Loucy (cell line): Measurements from ENCODE around the gene MYRIP.

Experiments used
- H2AFZ ChIP-seq: fragments of 200-600 bp; sonication (generic); 2 replicates; pipeline ENCODE4 v1.6.0; 2016; ENCODE audit warnings: antibody characterized with exemption, mild to moderate bottlenecking, low read length, moderate library complexity
- H3F3A ChIP-seq: fragments of 200-600 bp; 2 replicates; pipeline ENCODE4 v1.6.0; 2016; ENCODE audit warnings: antibody characterized with exemption, low read depth, mild to moderate bottlenecking
- H3K27me3 ChIP-seq: fragments of 200-600 bp; sonication (generic); 2 replicates; pipeline ENCODE4 v1.6.1; 2014; ENCODE audit warnings: low read length, mild to moderate bottlenecking; ENCODE audit not compliant: insufficient read depth, poor library complexity, severe bottlenecking
- H3K36me3 ChIP-seq: fragments of 200-600 bp; sonication (generic); 2 replicates; pipeline ENCODE4 v1.6.1; 2016; ENCODE audit warnings: low read length; ENCODE audit not compliant: insufficient read depth
- H3K4me1 ChIP-seq: fragments of 200-600 bp; sonication (generic); 2 replicates; pipeline ENCODE4 v1.5.1; 2014; ENCODE audit warnings: low read length, mild to moderate bottlenecking; ENCODE audit not compliant: insufficient read depth, poor library complexity, severe bottlenecking
- H3K4me2 ChIP-seq: fragments of 200-600 bp; sonication (generic); 2 replicates; pipeline ENCODE4 v1.6.0; 2014; ENCODE audit warnings: antibody characterized with exemption, low read length, low read depth, mild to moderate bottlenecking; ENCODE audit not compliant: poor library complexity, severe bottlenecking
- H3K4me3 ChIP-seq: fragments of 200-600 bp; sonication (generic); 2 replicates; pipeline ENCODE4 v1.5.1; 2014; ENCODE audit warnings: low read length, mild to moderate bottlenecking, mixed read lengths; ENCODE audit not compliant: poor library complexity, severe bottlenecking
- H3K79me2 ChIP-seq: fragments of 200-600 bp; sonication (generic); 2 replicates; pipeline ENCODE4 v1.6.1; 2014; ENCODE audit warnings: low read length; ENCODE audit not compliant: insufficient read depth
- H3K9ac ChIP-seq: fragments of 200-600 bp; sonication (generic); 2 replicates; pipeline ENCODE4 v1.6.0; 2014; ENCODE audit warnings: mild to moderate bottlenecking, low read depth, low read length, moderate library complexity; ENCODE audit not compliant: poor library complexity, severe bottlenecking
- H3K9me2 ChIP-seq: fragments of 200-600 bp; sonication (generic); replicated peaks from 2 replicates; pipeline ENCODE4 v1.6.1; 2016; ENCODE audit warnings: low read depth, low read length, mixed read lengths
- H3K9me3 ChIP-seq: fragments of 200-600 bp; sonication (generic); 2 replicates; pipeline ENCODE4 v1.6.1; 2014; ENCODE audit warnings: mild to moderate bottlenecking, antibody characterized with exemption, low read length, low read depth; ENCODE audit not compliant: insufficient read depth
- H4K20me1 ChIP-seq: fragments of 200-600 bp; sonication (generic); 2 replicates; pipeline ENCODE4 v1.6.0; 2014; ENCODE audit warnings: antibody characterized with exemption, low read length, mild to moderate bottlenecking; ENCODE audit not compliant: insufficient read depth, poor library complexity, severe bottlenecking
- EZH2phosphoT487 ChIP-seq: fragments of 200-600 bp; IDR thresholded peaks from 2 replicates; pipeline ENCODE4 v1.6.1; 2018; ENCODE audit warnings: antibody characterized with exemption, mild to moderate bottlenecking, moderate library complexity, borderline replicate concordance
- TF ChIP-seq, protein P1 (sequence below): fragments of 200-600 bp; sonication (generic); conservative IDR thresholded peaks from 2 replicates; pipeline ENCODE4 v1.5.1; 2014; ENCODE audit warnings: mild to moderate bottlenecking, antibody characterized with exemption, low read length

MYRIP gene

DNA sequence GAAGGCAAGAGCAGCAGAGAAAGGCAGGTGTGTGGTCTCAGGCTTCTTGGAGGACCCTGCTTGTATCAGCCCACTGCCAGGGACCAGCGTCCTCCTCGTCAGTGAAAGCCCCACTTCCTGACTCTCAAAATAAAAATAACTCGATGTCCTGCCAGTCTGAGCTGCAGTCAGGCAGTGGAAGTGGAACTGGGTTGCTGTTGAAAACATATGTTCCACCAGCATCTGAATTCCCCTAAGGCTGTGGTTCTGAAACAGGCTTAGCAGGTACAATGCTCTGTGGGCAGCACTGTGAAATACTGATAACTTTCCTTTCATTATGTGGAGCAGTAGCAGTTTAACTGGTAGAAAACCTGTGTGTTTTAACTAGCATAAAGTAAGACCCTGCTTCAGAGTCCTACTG is 378.5 kb downstream of the MYRIP start:
- Histone ChIP-seq H3K36me3 (no peaks in the 10 kb centered on the region), H3K27me3 (no peaks in the 10 kb centered on the region), H2AFZ (peak overlapping the region; percentile 86), H3K9ac (peak overlapping the region; percentile 16), H3K9me2 (no peaks in the 10 kb centered on the region), H3F3A (no peaks in the 10 kb centered on the region), H3K4me3 (peak overlapping the region; percentile 1), H3K4me1 (peaks cover 42% of the 10 kb centered on the region), H3K79me2 (no peaks in the 10 kb centered on the region), H4K20me1 (no peaks in the 10 kb centered on the region), H3K4me2 (peak overlapping the region; percentile 43), H3K9me3 (no peaks in the 10 kb centered on the region)
- TF ChIP-seq EZH2phosphoT487 = no peak
- TF ChIP-seq, protein P1, sequence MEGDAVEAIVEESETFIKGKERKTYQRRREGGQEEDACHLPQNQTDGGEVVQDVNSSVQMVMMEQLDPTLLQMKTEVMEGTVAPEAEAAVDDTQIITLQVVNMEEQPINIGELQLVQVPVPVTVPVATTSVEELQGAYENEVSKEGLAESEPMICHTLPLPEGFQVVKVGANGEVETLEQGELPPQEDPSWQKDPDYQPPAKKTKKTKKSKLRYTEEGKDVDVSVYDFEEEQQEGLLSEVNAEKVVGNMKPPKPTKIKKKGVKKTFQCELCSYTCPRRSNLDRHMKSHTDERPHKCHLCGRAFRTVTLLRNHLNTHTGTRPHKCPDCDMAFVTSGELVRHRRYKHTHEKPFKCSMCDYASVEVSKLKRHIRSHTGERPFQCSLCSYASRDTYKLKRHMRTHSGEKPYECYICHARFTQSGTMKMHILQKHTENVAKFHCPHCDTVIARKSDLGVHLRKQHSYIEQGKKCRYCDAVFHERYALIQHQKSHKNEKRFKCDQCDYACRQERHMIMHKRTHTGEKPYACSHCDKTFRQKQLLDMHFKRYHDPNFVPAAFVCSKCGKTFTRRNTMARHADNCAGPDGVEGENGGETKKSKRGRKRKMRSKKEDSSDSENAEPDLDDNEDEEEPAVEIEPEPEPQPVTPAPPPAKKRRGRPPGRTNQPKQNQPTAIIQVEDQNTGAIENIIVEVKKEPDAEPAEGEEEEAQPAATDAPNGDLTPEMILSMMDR = no peak

DNA sequence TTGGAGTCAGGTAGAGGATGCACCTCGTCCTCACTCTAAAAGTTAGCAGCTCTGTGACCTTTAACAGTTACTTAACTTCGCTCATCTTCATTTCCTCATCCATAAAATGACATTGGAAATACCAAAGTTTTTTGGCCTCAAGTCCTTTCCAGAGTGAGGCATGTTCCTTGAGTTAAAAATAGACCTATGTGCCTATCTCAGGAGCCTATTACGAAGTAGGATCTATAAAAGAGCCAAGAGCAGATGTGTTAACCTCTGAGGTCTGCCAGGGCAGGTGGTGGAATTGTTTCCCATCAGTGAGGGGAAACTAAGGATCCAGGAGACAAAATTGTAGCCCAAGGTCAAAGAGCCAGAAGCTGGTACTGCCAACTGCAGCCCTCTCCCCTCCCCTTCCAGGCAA is 379.7 kb downstream of the MYRIP start:
- Histone ChIP-seq H3K79me2 (no peaks in the 10 kb centered on the region), H3K4me2 (no peak overlapping the region), H3K9ac (no peak overlapping the region), H3K4me3 (no peak overlapping the region), H3K4me1 (peaks cover 39% of the 10 kb centered on the region), H2AFZ (no peak overlapping the region), H3F3A (no peaks in the 10 kb centered on the region), H4K20me1 (no peaks in the 10 kb centered on the region), H3K9me3 (no peaks in the 10 kb centered on the region), H3K27me3 (no peaks in the 10 kb centered on the region), H3K36me3 (no peaks in the 10 kb centered on the region), H3K9me2 (no peaks in the 10 kb centered on the region)
- TF ChIP-seq, protein P1 = no peak
- no peak for TF ChIP-seq EZH2phosphoT487

DNA sequence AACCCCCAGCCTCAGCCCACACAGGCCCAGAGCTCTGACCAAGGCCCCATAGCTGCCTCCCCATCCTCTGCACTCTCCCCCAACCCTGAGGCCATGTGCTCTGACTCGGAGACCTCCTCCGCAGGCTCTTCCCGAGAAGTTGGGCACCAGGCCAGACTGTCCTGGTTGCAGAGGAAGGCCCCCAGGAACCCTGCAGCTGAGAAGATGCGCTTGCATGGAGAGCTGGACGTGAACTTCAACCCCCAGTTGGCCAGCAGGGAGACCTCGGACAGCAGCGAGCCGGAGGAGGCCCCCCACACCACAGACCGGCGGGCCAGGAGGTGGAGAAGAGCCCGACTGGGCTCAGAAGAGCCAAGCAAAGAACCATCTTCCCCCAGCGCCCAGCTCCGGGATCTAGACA is 380.6 kb downstream of the MYRIP start:
- H3K9me3 ChIP-seq = no peaks in the 10 kb centered on the region
- no peak overlapping the region for H3K9ac ChIP-seq
- H2AFZ ChIP-seq = no peak overlapping the region
- no peak overlapping the region for H3K4me3 ChIP-seq
- TF ChIP-seq EZH2phosphoT487 = no peak
- TF ChIP-seq, protein P1 = no peak
- H3F3A ChIP-seq = no peaks in the 10 kb centered on the region
- H3K79me2 ChIP-seq = no peaks in the 10 kb centered on the region
- no peaks in the 10 kb centered on the region for H3K27me3 ChIP-seq
- H3K36me3 ChIP-seq = no peaks in the 10 kb centered on the region
- peaks cover 30% of the 10 kb centered on the region for H3K4me1 ChIP-seq
- H3K9me2 ChIP-seq = no peaks in the 10 kb centered on the region
- H3K4me2 ChIP-seq = no peak overlapping the region
- H4K20me1 ChIP-seq = no peaks in the 10 kb centered on the region
